ENCODE data around the gene C3orf18.

DNA sequence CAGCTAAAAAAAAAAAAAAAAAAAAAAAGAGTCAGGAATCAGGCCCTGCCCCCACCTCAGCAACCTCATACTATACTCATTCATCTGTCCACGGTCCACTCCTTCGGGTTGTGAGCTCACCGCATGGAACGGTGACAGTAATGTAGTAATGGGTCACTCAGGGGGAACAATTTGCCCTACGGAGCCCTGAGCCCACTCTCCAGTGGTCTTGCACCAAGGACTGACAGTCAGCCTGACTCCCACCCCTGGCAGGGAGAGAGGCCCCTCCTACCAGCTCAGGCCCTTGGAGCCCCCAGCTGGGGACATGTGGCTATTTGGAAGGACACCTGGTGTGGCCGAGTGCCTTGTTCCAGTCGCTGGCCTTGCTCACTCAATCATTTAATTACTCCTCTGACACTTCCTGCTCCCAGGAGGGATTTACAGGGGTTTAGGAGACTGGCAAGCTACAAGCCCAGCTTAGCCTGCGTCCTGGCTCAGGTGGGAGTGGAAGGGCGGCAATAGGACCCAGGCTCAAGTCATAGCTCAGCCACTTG is 44.2 kb downstream of the C3orf18 start:
- TF ChIP-seq, protein P1, sequence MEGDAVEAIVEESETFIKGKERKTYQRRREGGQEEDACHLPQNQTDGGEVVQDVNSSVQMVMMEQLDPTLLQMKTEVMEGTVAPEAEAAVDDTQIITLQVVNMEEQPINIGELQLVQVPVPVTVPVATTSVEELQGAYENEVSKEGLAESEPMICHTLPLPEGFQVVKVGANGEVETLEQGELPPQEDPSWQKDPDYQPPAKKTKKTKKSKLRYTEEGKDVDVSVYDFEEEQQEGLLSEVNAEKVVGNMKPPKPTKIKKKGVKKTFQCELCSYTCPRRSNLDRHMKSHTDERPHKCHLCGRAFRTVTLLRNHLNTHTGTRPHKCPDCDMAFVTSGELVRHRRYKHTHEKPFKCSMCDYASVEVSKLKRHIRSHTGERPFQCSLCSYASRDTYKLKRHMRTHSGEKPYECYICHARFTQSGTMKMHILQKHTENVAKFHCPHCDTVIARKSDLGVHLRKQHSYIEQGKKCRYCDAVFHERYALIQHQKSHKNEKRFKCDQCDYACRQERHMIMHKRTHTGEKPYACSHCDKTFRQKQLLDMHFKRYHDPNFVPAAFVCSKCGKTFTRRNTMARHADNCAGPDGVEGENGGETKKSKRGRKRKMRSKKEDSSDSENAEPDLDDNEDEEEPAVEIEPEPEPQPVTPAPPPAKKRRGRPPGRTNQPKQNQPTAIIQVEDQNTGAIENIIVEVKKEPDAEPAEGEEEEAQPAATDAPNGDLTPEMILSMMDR (IDR thresholded peaks at IDR 0.05) = no peak
- no peak for TF ChIP-seq EZH2phosphoT487 (IDR thresholded peaks at IDR 0.05; ENCODE audit: borderline replicate concordance, low read depth)
- TF ChIP-seq RAD21 (IDR thresholded peaks at IDR 0.05; ENCODE audit: low read length) = no peak
